HG02885 (cell line): ENCODE measurements around the gene IL37.
"Not testable (repeated sequence)": the region's sequence is repeated elsewhere in the genome, so short reads cannot be mapped to it uniquely, and the experiment has no call there.

Source experiments
- ATAC-seq: cut with Tn5 transposase; IDR thresholded peaks from one replicate; pipeline ENCODE4 v1.9.1; 2021; ENCODE audit warnings: mild to moderate bottlenecking; ENCODE audit not compliant: unreplicated experiment, poor library complexity

IL37 gene

GRCh38 chr2:112919086-112919485, 8.1 kb downstream of the IL37 start:
- no peak for ATAC-seq

GRCh38 chr2:112920923-112921532, 10.1 kb downstream of the IL37 start:
- no peak for ATAC-seq

- ATAC-seq: no peak
Measured at GRCh38 chr2:112921982-112922381, 11.0 kb downstream of the IL37 start.

- no peak for ATAC-seq
Measured at GRCh38 chr2:112923237-112923966, 12.4 kb downstream of the IL37 start.

- ATAC-seq: no peak
Measured at GRCh38 chr2:112923967-112924338, 13.0 kb downstream of the IL37 start.

- ATAC-seq: no peak
Measured at GRCh38 chr2:112924360-112924759, 13.4 kb downstream of the IL37 start.

- no peak for ATAC-seq
Measured at GRCh38 chr2:112924821-112925220, 13.9 kb downstream of the IL37 start.

GRCh38 chr2:112926707-112927106, 15.7 kb downstream of the IL37 start:
- no peak for ATAC-seq

- ATAC-seq: no peak
Measured at GRCh38 chr2:112927745-112928144, 16.8 kb downstream of the IL37 start.

GRCh38 chr2:112933261-112933660, 22.3 kb downstream of the IL37 start:
- no peak for ATAC-seq

- not testable (repeated sequence) for ATAC-seq
Measured at GRCh38 chr2:112934117-112934516, 23.2 kb downstream of the IL37 start.

GRCh38 chr2:112936927-112937232, 25.9 kb downstream of the IL37 start:
- ATAC-seq: no peak

- no peak for ATAC-seq
Measured at GRCh38 chr2:112938904-112939303, 27.9 kb downstream of the IL37 start.

GRCh38 chr2:112939425-112939824, 28.5 kb downstream of the IL37 start:
- no peak for ATAC-seq

GRCh38 chr2:112940859-112941625, 30.1 kb downstream of the IL37 start:
- ATAC-seq: no peak

- ATAC-seq: peak; percentile 76
Measured at GRCh38 chr2:112941753-112942653, 31.0 kb downstream of the IL37 start.

GRCh38 chr2:112942654-112943002, 31.7 kb downstream of the IL37 start:
- ATAC-seq: no peak

GRCh38 chr2:112944971-112945370, 34.0 kb downstream of the IL37 start:
- no peak for ATAC-seq

- no peak for ATAC-seq
Measured at GRCh38 chr2:112946086-112946485, 35.1 kb downstream of the IL37 start.

GRCh38 chr2:112947374-112947773, 36.4 kb downstream of the IL37 start:
- no peak for ATAC-seq

GRCh38 chr2:112949456-112949855, 38.5 kb downstream of the IL37 start:
- ATAC-seq: no peak
